ENCODE data around the gene VANGL2.

The VANGL2 gene

DNA sequence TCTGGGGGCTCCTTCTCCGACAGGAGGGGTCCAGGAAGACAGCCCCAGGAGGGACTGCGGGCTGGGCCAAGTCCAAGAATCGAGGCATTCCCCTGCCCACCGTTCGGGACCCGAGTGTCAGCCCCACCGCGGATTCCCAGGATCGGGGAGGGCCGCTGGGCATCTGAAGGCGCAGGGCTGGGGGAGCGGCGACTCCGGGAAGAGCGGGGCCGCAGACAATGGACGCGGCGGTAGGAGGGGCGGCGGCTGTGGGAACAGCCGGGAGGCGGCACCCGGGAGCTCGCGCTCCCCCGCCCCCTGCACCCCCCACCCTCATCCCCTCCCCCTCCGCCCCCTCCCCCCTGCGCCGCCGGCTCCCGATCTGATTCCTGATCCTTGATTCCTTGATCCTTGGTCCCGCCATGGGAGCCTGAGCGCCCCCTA is at the start of gene VANGL2:
Gene VANGL2, plus strand, starts transcription at position 342 of the 423 bp plus-strand sequence. CDS start 15,274 bp downstream, outside the sequence.
- DNase-seq: no peak

DNA sequence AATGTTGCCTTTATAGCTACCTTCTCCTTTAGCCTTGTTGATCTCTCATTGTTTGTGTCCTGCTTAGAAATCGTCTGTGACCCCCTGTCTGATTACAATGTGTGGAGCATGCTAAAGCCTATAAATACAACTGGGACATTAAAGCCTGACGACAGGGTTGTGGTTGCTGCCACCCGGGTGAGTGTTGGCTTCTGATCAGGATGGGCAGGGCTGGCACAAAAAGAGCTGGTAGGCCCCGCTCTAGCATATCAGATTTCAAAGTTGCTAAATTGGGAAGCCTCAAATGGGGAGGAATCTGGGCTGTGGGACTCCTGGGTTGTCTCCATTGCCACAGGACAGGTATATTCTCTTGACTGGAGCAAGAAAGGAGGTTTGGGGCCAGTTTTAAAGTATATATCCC is 48.7 kb upstream of the VANGL2 start:
- no peak for DNase-seq

DNA sequence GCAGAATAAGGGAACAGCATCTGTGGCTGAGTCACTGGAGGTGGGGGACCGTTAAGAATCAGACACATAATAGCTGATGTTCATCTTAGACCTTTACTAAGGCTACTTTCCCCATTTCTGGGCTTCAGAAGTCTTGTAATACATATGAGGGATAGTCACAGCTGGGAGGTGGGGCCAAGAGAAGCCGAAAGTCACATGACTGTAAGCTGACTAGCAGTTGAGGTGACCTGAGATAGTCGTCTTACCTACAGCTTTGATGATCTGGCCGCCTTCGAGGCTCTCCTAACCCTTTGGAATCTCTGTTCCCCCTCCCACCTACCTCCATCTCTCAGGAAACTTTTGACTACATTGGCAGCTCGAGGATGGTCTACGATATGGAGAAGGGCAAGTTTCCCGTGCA is 47.8 kb upstream of the VANGL2 start:
- DNase-seq: no peak

DNA sequence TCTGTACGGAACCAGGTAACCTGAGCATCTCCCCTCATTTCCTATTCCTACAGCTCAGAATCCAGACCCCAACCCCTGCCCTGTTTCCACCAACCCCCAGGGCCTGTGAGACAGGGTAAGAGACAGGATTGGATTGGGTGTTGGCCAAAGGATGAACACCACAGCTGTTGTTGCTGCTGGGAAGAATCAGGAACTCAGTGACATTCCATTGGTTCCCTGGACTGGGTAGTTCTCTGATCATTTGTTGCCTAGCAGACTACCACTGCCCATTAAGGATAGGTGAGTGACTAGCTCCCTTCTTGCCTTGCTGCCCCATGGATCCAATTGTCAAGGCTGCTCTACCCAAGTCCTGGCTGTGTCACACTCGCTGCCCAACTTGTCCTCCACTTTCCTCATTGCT is 47.1 kb upstream of the VANGL2 start:
- DNase-seq: no peak

DNA sequence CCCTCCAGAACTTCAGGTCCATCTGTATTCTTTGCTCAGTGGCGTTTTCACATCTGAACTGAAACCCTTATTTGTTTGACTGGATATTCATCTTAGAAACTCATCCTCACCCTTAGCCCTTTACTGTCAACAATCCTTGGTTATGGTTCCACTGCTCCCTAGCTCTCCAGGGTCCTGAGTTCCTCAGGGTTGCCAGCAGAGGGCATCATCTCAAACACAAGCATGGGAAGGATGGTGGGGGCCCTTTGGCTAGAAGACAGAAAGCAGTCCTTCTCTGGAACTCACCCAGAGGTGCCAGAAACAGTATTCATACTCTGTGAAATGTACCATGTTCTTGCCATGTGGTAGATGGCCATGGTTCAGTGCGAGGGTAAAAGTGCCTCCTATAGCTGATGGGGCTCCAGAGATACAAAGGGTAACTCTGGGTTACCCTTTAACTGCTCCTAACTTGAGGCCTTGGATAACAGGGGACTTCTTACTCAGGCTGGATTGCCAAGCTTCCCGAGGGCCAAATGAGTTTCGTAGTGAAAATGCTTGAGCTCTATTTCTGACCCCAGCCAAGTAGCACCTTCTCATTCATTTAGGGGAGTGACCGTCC is 45.9 kb upstream of the VANGL2 start:
- DNase-seq: no peak

DNA sequence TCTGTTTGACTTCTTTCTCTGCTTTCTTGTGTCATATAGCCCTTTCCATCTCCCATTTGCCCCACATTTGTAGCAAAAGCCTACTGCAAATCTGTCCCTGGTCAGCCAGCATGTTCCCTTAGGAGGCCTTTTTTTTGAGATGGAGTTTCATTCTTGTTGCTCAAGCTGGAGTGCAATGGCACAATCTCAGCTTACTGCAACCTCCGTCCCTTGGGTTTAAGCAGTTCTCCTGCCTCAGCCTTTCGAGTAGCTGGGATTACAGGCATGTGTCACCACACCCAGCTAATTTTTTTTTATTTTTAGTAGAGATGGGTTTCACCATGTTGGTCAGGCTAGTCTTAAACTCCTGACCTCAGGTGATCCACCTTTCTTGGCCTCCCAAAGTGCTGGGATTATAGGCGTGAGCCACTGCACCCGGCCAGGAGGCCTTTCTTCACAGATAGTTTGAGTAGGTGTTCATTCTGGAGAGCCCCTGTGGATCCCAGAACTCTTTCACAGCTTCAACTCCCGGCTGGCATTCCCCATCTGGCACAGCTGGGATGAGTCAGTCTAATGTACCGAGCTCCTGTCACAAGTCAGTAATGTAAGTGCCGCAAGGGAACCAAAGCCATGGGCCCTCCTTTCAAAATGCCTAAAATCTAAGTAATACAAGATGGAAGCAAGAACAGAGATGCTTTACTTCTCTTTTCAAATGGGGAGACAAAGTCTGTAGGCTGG is 42.9 kb upstream of the VANGL2 start:
- no peak for DNase-seq

DNA sequence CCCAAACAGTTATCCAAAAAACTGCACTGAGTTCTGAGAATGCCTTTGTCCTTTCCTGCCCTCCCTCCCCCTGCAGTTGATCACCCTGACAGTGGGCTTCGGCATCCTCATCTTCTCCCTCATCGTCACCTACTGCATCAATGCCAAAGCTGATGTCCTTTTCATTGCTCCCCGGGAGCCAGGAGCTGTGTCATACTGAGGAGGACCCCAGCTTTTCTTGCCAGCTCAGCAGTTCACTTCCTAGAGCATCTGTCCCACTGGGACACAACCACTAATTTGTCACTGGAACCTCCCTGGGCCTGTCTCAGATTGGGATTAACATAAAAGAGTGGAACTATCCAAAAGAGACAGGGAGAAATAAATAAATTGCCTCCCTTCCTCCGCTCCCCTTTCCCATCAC is 42.3 kb upstream of the VANGL2 start:
- DNase-seq: no peak

DNA sequence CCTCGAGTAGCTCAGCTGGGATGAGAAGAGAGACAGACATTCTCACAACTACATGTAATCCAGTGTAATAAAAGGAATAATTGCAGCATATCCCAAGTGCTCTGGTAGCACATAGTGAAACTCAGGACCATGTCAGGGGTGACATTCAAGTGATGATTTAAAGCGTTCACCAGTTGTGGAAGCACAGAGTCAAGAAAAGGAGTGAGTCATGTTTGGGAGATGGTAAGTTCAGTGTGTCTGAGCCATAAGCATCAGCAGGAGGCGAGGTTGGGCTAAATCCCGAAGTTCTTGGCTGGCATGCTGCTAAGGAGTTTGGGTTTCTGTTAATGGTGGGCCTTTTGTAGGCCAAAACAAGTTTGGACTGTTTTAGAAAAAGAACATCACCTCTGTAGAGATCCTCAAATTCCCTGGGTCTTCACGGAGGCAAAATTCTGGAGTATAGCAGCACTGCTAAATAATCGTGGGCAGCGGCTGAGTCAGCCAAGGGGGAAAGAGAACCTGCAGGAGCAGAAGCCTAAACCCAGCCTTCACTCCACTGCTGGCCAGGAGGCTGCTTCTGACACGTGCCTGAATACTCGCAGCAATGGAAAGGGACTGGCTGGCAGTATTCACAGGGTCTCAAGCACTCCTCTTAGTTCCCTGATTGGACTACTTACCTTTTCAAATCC is 40.7 kb upstream of the VANGL2 start:
- no peak for DNase-seq

DNA sequence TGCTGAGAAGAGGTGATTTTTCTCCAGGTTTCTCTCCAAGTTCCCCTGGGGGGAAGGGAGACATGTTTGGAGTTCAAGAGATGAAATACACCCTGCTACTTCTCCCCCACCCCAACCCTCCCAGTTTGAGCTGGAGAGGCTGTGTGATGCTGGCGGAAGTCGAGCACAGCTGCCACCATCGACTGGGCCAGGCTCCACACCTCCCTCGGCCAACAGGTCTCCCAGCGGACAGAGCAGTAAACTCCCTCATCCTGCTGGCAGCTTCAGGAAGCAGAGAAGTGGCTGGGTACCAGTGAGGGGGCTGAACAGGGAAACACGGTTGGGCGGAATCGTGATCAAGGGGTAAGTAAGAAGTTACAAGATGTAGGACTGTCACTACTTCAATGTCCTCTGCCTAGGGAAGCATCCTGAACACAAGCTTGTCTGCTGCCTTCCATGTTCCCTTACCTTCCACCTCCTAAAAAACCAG is 40.1 kb upstream of the VANGL2 start:
- no peak for DNase-seq

DNA sequence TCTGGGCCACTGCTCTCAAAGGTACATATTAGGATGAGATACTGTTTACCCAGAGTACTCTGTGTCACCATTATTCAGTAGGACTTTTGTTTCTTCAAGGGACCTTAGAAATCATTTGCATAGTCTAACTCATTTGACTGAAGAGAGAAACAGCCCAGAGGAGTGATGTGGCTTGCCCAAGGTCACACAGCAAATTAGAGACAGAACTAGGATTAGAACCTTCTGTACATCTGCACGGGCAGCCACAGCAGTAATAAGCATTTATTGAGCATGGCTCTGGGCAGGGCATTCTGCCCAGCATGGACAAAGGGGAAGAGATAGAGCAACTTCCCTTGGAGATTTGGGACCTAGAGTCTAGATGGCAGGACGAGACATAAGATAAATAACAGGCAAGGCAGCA is 39.2 kb upstream of the VANGL2 start:
- DNase-seq: no peak

DNA sequence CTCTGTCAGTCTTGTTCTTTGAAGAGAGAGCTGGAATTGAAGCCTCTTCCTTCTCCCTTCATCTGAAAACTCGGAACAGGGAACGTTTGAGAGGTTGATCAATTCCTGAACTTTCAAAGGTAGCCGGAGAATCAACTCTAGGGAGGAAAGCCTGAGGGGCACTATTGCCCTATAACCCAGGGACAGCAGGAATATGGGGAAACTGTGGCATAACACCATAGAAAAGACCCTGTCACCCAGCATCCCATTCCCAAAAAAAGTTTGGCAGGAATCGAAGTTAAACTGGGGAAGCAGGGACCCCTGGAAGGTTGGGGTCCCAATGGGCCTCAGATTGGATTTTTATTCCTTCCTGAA is 38.6 kb upstream of the VANGL2 start:
- DNase-seq: no peak

DNA sequence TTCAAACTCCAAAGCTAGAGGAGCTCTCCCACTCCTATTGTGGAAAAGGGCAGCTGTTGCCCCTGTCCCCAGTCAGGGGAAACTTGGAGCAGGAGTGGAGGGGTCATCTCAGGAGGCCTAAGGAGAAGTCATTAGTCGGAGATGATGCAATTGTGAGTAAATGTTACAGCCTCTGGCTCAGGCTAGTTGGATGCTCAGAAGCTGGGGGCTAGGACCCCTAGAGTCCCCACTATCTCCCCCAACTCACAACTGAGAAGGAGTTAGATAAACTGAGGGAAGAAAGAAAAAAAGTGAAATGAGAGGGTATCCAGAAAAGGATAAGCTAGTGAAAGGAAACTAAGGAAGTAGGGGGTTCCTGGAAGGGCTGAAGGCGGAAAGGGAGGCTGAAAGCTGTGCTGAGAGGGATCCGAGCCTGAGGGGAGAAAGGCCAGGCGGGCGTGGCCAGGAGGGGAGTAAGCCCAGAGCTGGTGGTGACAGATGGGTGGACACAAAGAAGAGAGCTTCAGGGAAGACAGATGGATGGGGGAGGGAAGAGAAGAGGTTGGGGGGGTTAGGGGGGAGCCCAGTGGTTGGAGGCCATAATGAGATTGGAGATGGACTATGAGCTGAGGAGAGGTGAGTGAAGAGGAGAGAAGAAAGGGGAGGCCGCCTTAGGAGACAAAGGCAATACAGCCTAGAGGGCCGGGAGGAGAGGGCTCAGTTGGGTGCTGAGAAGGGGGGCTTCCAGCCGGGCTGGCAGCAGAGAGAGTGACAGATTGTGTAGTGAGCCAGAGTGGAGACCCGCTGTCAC is 38.0 kb upstream of the VANGL2 start:
- DNase-seq: no peak

DNA sequence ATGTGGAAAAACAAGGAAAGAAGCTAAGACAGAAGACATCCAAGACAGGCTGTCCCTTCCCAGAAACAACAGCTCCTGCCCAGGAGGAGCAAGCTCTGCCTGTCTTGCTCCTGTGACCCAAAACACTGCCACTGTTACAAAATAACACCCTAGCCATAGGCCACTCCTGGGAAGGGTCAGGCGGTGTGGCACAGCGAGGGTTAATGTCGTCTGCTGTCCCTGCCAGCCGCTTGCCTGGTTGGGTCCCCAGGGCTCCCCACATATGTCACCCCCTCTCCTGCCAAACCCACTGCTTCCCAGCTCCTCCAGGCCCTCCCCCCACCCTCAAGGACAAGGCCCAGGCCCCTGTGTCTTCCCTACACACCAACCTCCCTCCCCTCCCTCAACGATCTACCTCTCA is 37.4 kb upstream of the VANGL2 start:
- no peak for DNase-seq

DNA sequence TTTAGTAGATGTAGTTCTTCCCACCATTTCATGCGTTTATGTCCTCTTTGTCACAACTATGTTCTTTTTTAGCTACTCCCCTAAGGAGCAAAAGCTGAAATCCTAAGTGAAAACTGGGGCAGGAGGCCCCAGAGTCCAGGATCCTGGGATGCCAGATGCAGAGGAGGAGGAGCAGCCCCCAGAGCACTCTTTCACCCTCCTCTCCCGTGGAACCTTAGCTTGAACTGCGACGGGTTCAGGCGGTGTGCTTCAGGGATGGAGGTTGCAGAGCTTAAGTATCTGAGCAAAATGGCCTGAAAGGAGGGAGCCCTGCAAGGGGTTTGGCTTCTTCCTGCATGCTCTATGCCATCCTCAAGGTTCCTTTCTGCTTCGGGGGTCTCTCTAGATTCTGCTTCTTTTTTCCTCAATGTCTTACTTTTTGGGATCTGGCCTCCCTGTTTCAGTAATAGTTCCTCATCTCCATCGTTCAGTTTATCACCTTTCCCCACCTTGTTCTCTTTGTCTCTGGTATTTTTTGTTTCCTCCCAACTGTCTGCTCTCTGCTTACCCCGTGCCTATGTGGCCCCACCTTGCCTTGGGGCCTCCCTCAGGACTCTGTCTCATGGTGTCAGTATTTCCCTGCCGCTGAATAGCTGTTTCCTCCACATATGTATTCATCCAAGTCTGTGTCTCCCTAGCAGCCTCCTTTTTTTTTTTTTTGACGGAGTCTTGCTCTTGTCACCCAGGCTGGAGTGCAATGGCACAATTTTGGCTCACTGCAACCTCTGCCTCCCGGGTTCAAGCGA is 36.2 kb upstream of the VANGL2 start:
- no peak for DNase-seq

DNA sequence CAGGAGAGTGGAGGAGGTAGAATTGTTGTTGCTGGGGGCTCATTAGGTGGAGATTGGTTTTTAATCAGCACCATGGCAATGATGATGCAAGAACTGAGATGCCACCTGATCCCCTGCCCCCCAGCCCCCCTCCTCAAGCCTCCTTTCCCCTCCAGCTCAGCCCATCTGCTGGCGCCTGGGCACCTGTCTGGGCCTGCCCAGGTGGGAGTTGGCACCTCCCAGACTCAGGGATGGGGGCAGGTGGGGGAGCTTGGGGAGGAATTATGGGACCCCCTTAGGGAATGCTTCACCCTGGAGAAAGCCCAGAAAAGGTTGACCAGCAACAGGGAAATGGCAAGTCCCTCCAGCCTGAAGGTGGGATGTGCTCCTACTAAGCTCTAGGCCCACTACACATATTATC is 35.0 kb upstream of the VANGL2 start:
- DNase-seq: no peak

DNA sequence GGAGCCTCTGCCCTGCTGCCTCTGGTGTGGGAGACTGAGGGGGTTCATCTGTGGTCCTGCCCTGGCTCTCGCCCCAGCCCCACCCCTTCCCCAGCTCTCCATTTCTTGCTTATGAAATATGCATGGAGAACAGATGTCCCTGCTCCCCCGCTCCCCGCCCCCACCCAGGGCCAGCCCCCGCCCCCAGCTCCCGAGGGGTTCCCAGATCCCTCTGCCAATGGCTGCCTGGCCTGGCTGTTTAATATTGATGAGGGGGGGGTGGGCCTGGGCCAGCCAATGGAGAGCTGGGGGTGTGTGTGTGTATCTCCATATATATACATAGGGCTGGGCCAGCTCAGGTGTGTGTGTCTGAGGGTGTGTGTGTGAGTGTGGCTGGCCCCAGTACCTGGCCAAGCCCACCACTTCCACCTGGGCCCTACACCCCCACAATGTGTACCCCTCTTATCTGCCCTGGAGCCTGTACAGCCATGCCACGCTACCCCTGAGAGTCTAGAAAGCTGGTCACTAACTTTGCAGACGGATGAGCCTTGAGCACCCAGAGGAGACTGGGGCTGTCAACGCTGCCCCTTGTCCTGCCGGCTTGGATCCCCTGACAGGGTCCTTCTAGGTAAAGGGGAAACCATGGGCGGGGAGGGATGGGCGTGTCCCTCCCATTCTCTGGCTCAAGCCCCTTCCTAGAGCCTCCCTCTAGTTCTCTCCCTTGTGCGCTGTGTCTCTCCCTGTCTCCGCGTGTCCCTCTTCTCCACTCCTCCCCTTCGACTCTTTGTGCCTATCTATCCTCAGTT is 33.4 kb upstream of the VANGL2 start, which contains the start of gene NHLH1:
Gene NHLH1, plus strand, starts transcription at position 341 of the 785 bp plus-strand sequence. CDS start 3,661 bp downstream, outside the sequence.
- DNase-seq: no peak

DNA sequence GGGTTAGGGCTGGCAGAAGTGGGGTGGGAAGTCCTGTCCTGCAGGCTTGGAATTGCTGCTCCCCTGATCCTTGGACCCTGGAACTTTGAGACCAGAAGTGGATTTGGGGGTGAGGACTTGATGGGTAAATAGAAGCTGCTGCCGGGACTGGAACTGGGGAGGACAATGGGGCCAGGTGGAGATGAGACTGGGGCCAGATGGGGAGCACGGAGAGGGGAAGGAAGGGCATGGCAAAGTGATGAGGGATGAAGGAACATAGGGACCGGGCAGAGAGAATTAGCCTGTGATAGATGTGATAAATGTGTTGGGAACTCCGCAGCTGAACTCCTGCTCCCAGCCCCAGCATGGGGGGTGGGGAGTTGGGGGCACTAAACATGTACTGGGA is 32.9 kb upstream of the VANGL2 start:
- DNase-seq: no peak

DNA sequence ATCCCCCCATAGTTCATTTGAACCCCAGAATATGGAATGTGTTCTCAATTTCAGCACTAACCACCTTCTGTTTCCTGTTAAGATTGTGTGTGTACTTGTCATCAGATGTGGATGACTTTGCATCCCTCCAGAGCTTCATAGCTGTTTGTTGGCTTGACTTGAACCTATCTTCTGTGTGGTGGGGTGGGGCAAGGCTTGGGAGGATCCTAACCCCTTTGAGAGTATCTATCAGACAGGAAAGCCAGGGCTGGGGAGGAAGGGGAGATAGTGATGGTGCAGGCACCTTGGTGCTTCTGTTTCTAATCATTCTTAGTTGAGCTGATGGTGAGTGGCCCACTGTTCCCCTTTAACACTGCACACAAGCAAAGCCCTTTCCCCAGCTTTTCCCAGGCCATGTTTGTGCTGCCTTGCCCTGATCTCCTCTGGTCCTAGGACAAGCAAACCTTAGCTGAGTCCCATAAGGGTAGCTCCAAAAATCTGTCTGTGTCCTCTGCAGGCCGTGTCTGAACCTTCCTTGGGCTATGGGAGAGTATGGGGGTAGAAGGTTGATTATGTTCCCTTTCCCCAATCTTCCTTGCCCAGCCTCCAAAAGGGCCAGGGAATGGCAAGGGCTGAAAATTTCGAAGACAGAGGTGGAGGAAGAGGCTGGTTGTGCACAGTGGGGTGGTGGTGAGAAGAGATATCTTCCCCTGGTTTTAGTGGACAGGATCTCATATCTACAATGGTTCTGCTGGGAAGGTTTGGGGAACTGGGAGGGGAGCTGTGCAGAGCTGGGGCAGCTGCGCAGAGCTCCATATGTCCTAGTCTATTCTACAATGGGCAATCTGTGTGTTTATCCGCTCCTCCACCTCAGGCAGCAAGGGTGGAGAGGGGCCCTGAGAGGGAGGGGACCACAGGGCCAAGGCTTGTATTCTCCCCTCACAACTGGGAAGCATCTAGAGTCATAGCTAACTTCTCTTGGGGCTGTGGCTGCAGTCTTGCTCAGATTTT is 32.1 kb upstream of the VANGL2 start:
- DNase-seq: no peak

DNA sequence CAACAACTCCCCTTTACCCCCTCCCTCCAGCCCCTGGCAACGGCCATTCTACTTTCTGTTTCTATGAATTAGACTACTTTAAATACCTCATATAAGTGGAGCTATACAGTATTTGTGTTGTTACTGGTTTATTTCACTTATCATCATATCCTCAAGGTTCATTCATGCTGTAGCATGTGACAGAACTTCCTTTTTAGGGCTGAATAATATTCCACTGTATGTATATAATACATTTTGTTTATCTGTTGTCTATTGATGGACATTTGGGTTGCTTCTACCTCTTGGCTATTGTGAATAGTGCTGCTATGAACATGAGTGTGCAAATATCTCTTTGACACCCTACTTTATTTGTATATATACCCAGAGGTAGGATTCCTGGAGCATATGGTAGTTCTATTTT is 31.3 kb upstream of the VANGL2 start:
- no peak for DNase-seq
